GM21526 (cell line): ENCODE measurements around the gene S100A16.

Experiments used
- ATAC-seq: cut with Tn5 transposase; IDR thresholded peaks from one replicate; pipeline ENCODE4 v1.9.1; 2021; ENCODE audit warnings: moderate library complexity; ENCODE audit not compliant: unreplicated experiment, low FRiP score

Gene S100A16

GRCh38 chr1:153616144-153616916 lies 3.4 kb upstream of the S100A16 start, which contains the start of gene S100A14:
S100A14 (minus strand) TSS chr1:153616325; CDS start chr1:153615858, 467 bp downstream.
- ATAC-seq, result no peak

- ATAC-seq, result no peak
These were observed 2.5 kb upstream of the S100A16 start for GRCh38 chr1:153615406-153615805.

- no peak for ATAC-seq
These were observed 2.0 kb upstream of the S100A16 start for GRCh38 chr1:153614906-153615305.

DNA sequence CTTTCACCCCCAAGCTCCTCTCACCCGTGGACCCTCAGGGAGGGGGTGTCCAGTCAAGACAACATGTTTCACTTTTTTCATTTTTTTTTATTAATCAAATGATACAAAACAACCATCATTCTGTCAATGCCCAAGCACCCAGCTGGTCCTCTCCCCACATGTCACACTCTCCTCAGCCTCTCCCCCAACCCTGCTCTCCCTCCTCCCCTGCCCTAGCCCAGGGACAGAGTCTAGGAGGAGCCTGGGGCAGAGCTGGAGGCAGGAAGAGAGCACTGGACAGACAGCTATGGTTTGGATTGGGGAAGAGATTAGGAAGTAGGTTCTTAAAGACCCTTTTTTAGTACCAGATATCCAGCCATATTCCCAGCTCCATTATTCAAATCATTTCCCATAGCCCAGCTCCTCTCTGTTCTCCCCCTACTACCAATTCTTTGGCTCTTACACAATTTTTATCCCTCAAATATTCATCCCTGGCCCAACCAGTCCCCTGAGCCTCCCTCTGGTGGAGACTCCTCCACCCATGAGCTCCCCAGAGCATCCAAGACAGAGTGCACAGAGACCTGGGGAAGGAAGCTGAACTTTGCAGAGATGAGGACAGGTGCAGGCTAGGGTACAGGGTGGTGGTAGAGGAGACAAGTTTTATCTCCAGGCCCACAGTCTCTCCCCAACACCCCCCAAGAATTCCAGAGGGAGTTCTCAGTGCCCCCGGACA lies 1.4 kb upstream of the S100A16 start:
- ATAC-seq, result no peak

DNA sequence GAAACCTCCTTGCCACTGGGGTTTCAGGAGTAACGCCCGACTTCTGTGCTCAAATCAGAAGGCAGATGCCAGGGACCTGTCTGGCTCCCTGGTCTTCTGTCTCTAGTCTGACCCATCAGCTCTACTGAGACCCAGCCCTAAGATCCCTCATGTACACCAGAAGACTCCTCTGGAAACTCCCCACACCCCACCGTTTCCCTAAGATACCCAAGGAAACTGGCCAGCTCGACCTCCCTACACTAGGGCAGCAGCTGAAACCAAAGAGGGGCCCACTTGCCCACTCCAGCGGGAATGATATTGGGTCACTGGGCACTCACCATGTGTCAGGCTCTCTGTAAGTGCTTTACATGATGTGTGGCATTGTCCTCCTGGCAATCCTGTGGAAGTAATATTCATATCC lies 469 bp upstream of the S100A16 start:
- ATAC-seq, result no peak

GRCh38 chr1:153612111-153612754 lies 704 bp downstream of the S100A16 start:
- no peak for ATAC-seq

GRCh38 chr1:153611356-153611755 lies 1.6 kb downstream of the S100A16 start:
- ATAC-seq, result no peak

DNA sequence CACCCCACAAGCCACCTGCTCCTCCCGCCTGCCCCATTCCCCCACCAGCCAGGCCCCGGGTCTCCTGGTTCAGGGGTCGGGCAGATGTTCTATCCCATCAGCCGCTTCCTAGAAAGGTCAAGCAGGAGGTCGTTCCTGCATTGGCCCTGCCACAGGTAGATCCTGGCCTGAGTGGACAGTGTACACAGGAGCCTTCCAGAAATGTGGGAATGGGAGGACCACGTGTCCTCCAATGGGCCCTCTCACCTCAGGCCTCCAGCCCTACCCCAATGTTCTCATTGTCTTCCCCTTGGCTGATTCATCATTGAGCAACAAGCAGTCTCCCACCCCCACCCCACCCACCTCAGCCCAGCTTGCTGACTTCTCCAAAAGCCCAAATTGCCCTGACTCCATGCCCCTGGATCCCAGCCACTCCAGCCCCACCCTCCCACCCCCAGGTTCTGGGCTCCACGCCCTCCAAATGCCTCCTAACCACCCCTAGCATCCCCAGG lies 2.1 kb downstream of the S100A16 start:
- ATAC-seq, result no peak

DNA sequence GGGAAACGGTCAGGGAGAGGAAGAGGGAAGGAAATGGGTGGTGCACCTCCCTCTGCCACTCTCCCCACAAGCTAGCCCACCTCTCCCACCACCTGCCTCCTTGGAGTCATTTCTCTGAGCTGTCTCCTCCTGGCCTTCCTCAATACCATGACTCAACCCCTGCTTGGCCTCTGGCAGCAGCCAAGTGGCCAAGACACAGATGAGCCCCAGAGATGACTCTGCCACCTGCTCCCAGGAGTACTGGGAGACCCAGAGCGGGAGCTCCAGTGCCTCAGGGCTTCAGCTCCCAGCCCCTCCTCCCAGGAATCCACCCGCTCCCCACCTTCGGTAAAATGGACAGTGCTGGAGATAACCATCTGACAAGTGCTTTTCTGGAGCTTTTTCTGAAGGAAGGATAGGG lies 2.6 kb downstream of the S100A16 start:
- ATAC-seq, result no peak

- ATAC-seq, result no peak
These were observed 3.4 kb downstream of the S100A16 start for GRCh38 chr1:153609585-153609907.

GRCh38 chr1:153608742-153609584 lies 4.0 kb downstream of the S100A16 start:
- ATAC-seq, result no peak

DNA sequence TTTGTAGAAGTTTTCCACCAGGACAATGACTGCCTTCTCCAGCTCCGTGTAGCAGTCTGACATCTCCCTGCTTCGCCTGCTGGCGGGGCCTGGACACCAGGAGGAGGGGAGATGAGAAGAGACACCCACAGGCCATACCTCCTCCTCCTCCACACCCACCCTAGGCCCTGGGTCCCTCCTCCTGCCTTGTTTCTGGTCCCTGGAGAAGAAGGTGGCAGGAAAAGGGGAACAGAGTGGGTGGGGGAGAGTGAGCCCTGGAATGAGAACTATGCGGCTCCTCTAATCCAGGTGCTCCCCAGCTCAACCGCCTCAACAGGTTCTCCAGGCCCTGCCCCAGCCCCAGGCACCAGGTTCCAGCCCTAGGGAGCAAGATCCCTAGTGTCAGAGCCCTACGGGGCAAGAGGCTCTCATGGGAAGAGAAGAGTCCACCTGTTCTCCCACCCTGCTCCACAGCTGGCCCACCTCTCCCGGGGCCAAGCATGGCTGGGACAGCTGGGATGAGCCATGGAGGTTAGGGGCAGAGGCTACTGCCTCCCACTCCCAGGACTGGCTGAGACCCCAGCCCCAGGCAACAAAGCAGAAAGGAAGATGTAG lies 4.8 kb downstream of the S100A16 start:
- ATAC-seq, result no peak

- no peak for ATAC-seq
These were observed 5.6 kb downstream of the S100A16 start for GRCh38 chr1:153607381-153607780.

DNA sequence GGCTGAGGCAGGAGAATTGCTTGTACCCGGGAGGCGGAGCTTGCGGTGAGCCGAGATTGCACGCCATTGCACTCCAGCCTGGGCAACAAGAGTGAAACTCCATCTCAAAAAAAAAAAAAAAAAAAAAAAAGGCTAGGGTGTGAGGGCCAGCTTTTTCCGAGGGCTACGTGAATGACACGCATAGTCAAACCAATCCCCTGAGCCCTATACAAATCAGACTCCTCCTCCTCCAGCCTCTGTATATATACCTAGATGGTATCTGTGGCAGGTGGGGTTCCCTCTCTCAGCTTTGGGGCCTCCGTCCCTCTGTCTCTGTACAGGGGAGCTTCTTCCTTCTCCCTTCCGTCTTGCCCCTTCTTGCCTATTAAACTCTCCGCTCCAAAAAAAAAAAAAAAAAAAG lies 6.7 kb downstream of the S100A16 start:
- ATAC-seq, result no peak

GRCh38 chr1:153602749-153603148 lies 10.2 kb downstream of the S100A16 start:
- ATAC-seq, result no peak

- ATAC-seq, result no peak
These were observed 13.1 kb downstream of the S100A16 start for GRCh38 chr1:153599847-153600246.

DNA sequence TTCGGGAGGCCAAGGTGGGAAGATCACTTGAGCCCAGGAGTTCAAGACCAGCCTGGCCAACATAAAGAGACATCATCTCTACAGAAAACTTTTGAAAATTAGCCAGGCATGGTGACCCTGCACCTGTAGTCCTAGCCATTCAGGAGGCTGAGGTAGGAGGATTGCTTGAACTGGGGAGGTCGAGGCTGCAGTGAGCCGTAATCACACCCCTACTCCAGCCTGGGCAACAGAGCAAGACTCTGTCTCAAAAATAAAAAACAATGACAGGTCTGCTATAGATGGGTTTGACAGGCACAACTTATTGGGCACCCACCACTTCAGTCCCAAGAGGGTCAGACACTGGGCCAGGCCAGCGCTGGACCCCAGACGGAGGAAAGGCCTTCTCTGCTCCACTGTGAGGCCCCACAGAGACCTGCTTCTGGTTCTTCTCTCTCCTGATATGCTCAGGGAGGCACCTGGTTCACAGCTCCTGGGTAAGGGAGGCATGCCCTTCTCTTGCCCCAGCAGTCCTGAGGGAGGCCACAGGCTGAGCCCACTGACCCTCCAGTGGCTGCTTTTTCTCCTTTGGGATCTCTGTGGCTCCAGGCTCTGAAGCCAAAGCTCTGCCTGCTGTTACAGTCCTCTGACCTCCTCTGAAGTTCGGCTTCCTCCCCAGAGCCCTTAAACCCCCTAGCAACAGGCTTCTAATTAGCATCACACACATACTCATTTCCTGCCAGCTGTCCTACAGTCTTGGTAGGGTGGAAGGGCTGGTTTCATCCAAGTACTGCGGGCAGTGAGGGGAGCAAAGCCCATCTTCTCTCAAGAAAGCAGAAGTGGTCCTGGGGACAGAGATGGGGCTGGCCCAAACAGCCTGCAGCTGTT lies 14.4 kb downstream of the S100A16 start:
- ATAC-seq, result peak; percentile 89

GRCh38 chr1:153597206-153597605 lies 15.7 kb downstream of the S100A16 start:
- no peak for ATAC-seq

GRCh38 chr1:153592748-153593147 lies 20.2 kb downstream of the S100A16 start:
- no peak for ATAC-seq
